HG03139 (cell line): ENCODE results near the gene RUNX3.

ENCODE experiments used
- ATAC-seq: cut with Tn5 transposase; IDR thresholded peaks from one replicate; pipeline ENCODE4 v1.9.1; 2021; ENCODE audit not compliant: unreplicated experiment

RUNX3 gene

GRCh38 chr1:24948079-24948827 is 18.2 kb upstream of the RUNX3 start:
- no peak for ATAC-seq

- peak; percentile 81 for ATAC-seq
These were observed 17.0 kb upstream of the RUNX3 start for GRCh38 chr1:24946861-24947658.

DNA sequence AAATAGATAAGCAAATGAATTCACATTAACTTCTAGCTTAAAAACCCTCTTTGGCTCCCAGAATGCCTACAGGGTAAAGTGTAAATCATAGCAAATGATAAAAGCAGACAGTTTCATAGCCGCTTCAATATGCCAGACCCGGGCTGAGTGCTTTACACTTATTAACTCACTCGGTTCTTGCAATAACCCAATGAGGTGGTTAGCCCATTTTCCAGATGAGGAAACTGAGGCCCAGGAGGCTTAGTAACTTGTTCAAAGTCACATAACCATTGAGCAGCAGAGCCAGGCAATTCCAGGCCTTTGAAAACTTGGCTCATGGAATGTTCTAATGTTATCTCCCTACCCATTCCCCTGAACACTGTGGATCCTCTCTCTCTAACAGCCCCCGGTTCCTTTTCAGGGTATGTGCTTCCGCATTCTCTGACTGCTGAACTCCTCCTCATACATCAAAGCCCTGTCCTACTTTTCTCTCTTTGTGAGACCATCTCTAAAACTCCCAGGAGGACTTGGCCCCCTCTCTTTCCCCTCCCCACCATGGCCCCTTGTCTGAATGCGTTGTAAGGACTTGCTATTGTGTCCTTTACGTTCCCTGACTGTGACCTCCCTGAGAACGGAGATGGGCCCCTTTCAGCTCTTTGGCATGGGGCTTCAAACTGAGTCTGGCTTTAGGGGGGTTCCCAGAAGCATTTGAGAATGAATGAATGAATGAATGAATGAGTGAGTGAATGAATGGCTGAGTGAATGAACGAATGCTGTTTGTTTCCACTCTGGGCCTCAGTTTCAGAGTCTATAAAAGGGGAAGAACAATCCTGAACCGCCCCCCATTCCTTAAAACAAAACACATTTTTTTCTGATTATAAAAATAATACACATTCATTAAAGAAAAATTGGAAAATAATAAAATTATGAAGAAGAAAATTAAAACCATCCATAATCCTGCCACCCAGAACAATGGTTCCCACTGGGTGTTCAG is 15.6 kb upstream of the RUNX3 start:
- ATAC-seq = no peak

GRCh38 chr1:24944318-24944717 is 14.2 kb upstream of the RUNX3 start:
- ATAC-seq = no peak

GRCh38 chr1:24942789-24943188 is 12.7 kb upstream of the RUNX3 start:
- no peak for ATAC-seq

DNA sequence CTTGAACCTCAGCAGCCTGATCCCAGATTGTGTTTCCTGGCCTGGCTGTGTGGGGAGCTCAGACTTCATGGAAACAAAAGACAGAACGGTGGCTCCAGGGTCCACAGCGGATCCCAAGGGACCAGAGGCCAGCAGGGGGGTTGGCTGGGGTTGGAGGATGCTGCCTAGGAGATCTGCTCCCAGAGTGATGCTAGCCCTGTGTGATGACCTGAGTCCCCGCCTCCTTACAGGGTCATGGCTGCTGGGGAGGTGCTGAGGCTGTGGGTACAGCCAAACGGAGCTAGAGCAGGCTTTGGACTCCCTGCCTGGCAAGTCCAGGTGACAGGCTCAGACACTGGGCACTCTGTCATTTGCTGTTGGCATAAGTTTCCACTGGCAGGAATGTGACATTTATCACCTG is 11.5 kb upstream of the RUNX3 start:
- ATAC-seq = no peak

- ATAC-seq = no peak
These were observed 10.2 kb upstream of the RUNX3 start for GRCh38 chr1:24940231-24940630.

DNA sequence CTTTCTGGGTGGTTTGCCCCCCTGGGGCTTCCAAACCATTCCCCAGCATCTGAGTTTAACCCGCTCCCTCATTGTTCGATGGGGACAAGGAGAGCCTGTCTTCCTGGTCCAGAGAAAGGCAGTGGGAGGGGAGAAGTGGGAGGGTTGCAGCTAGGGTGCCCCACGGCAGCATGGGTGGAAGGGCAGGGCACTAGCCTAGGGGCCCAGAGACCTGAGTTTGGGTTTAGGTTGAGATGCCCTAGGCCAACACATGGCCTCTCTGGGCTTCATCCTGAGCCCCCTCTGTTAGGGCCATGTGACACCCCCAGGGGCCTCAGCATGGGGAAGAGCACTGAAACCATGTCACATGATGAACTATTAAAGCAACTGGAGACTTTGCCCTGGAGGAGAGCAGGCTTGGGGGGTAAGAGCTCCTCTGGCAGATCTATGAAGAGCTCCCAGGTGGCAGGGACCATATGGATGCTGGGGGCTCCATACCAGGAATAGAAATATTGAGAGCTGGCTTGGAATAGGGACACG is 9.7 kb upstream of the RUNX3 start:
- ATAC-seq = no peak

DNA sequence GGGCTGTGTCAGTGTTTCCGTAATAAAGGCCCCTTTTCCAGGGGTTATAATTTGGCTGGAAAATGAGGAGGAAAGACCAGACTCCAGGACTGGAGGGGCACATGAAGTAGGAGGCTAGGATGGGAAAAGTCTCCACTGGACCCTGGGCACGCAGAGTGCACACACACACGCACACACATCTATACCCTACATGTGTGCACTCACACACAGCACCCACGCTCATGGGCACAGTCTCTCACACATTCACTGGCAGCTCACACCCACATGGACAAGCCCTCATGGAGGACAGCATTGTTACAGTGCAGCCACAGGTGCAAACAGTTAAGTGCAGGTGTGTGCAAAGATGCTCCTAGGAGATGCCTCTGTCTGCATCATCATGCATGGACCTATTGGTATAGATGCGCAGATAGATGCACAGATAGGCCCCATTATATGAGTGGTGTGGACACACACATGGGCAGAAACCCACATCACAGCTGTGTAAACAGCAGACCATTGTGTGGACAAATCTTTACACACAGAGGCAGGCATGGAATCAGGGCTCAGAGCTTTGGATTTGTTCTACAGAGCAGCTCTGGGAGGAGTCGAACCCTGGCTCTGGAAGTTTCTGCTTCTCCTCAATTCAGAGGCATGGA is 9.1 kb upstream of the RUNX3 start:
- ATAC-seq = no peak

DNA sequence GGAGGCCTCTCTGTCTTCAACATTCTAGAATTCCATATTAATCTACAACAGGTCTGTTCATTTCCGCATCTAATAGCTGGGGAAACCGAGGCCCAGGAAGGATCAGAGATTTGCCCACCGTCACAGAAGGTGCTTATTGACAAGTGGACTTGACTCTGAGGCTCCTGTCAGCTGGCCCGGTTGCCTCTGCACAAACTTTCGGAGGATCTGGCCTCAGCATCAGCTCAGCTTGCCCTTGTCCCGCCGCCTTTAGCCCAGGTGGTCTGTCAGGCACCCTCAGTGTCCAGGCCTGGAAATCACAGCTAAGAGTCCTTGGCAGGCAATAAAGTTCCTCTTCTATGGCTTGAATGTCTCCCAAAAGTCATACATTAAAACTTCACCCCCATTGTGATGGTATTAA is 8.2 kb upstream of the RUNX3 start:
- ATAC-seq = no peak

GRCh38 chr1:24936684-24937083 is 6.6 kb upstream of the RUNX3 start:
- ATAC-seq = no peak

DNA sequence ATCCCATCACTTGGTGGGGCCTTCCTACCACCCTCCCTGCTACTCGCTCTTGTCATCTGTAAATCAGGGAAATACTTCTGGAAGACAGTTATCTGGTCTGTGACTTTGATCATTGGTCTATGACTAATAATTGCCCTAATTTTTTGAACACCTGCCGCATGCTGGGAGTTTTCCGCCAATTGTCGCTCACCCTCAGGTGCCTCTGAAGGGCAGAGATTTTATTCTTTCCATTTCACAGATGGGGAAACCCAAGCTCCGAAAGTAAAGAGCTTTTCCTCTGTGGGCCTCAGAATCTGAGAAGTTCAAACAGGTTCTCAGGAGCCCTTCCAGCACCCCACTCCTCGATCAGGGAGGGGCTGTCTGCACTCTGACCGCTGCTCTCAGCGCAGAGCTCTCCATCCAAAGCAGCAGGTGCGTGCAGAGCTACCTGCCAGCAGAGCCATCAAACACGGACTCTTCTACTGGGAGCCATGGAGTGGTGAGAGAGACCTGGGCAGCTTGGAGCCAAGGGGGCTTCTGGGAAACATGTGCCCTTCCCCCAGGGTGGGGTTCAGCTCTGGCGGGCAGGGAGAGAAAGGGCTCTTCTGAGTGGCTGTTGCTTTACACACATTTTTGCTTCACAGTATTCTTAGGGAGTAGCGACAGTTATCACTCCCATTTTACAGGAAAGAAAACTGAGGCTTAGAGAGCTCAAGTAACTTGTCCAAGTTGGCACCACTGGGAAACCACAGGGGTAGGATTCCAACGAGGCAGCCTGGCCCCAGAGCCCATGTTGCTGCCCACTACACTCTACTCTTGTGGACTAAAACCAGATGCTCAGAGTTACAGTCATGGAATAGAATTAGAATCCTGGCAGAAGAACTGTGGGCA is 5.8 kb upstream of the RUNX3 start:
- ATAC-seq = no peak

GRCh38 chr1:24935196-24935526 is 5.1 kb upstream of the RUNX3 start:
- ATAC-seq = no peak

- ATAC-seq = no peak
These were observed 4.5 kb upstream of the RUNX3 start for GRCh38 chr1:24934310-24935195.

GRCh38 chr1:24933468-24933867 is 3.4 kb upstream of the RUNX3 start:
- no peak for ATAC-seq

DNA sequence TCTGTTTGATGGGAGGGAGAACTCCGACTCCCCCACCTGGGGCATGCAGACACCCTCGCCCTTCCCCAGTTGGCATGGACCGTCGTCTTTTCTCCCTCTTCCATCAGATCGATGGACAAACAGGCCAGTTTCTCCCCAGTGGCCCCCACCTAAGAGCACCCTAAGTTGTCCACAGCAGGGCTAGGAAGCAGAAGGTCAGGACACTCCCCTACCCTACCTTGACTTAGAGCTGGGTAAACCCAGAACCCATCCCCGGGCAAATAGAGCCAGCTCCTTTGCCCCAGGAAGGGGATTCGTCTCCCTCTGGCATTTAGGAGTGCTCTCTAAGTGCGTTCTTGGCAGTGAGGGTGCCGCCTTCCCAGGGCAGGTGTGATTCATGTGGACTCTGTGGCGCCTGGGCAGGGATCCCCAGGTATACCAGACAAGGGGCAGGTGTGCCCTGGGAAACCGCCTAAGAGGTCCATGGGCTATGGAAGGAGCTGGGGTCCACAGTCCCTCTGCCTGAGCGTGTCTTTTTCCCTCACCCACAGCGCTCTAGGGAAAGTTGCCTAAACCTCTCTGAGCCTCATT is 2.7 kb upstream of the RUNX3 start:
- no peak for ATAC-seq

- no peak for ATAC-seq
These were observed 2.2 kb upstream of the RUNX3 start for GRCh38 chr1:24932284-24932683.

GRCh38 chr1:24931468-24932231 is 1.6 kb upstream of the RUNX3 start:
- no peak for ATAC-seq
